Measurements from ENCODE around the gene SLIT1. TPM values are rescaled to one million over a fixed set of nuclear protein-coding genes. Genes with fewer than 3 reads are reported as not detected.

The SLIT1 gene
- total RNA-seq, 2 experiments from 2014 or later, result 0.13 to 1.0 TPM

- no peaks in the 10 kb centered on the region for H3K9me2 ChIP-seq (ENCODE audit: insufficient read depth, low read length)
- intact Hi-C loops (cut with micrococcal nuclease; ENCODE audit: unreplicated experiment), result no loop called here
- ChIA-PET CTCF (ENCODE audit: unreplicated experiment) (no interaction called here), POLR2A (no interaction called here)
- TF ChIP-seq CTCF (conservative IDR thresholded peaks at IDR 0.05; ENCODE audit: low read length) (no peak), EZH2phosphoT487 (IDR thresholded peaks at IDR 0.05; ENCODE audit: borderline replicate concordance, low read depth, low read length) (no peak)
- H3K4me1 ChIP-seq (ENCODE audit: insufficient read depth, low read length, poor library complexity, severe bottlenecking), result no peaks in the 10 kb centered on the region
- no TSS peak for BruUV-seq (replicated peaks)
- H3K79me2 ChIP-seq (ENCODE audit: insufficient read depth, low read depth, low read length), result no peaks in the 10 kb centered on the region
- DNase-seq (ENCODE audit: low spot score), result no peak
- H3K27ac ChIP-seq (ENCODE audit: low read depth, low read length, poor library complexity, severe bottlenecking), result no peak overlapping the region
- no peaks in the 10 kb centered on the region for H3K36me3 ChIP-seq (ENCODE audit: insufficient read depth, low read length)
- no peak overlapping the region for H3K4me2 ChIP-seq (ENCODE audit: low read length)
- H4K20me1 ChIP-seq (ENCODE audit: insufficient read depth, low read length), result no peaks in the 10 kb centered on the region
- no peak overlapping the region for H2AFZ ChIP-seq (ENCODE audit: low read length)
- no peaks in the 10 kb centered on the region for H3K9me3 ChIP-seq (ENCODE audit: low read length)
- no peak overlapping the region for H3K4me3 ChIP-seq (ENCODE audit: low read depth, low read length, poor library complexity, severe bottlenecking)
Observed at GRCh38 chr10:97066877-97067555, 118.7 kb downstream of the SLIT1 start.

GRCh38 chr10:97065686-97066660 lies 119.8 kb downstream of the SLIT1 start:
- Histone ChIP-seq H3K4me3 (ENCODE audit: low read depth, low read length, poor library complexity, severe bottlenecking) (no peak overlapping the region), H4K20me1 (ENCODE audit: insufficient read depth, low read length) (no peaks in the 10 kb centered on the region), H3K36me3 (ENCODE audit: insufficient read depth, low read length) (no peaks in the 10 kb centered on the region), H3K27ac (ENCODE audit: low read depth, low read length, poor library complexity, severe bottlenecking) (no peak overlapping the region), H3K9me2 (ENCODE audit: insufficient read depth, low read length) (no peaks in the 10 kb centered on the region), H3K4me2 (ENCODE audit: low read length) (no peak overlapping the region), H2AFZ (ENCODE audit: low read length) (no peak overlapping the region), H3K9me3 (ENCODE audit: low read length) (no peaks in the 10 kb centered on the region), H3K4me1 (ENCODE audit: insufficient read depth, low read length, poor library complexity, severe bottlenecking) (no peaks in the 10 kb centered on the region), H3K79me2 (ENCODE audit: insufficient read depth, low read depth, low read length) (no peaks in the 10 kb centered on the region)
- TF ChIP-seq EZH2phosphoT487 (IDR thresholded peaks at IDR 0.05; ENCODE audit: borderline replicate concordance, low read depth, low read length) (no peak), CTCF (conservative IDR thresholded peaks at IDR 0.05; ENCODE audit: low read length) (no peak)
- BruUV-seq (replicated peaks), result no TSS peak
- CTCF ChIA-PET (ENCODE audit: unreplicated experiment), result no interaction called here
- no peak for DNase-seq (ENCODE audit: low spot score)
- POLR2A ChIA-PET, result no interaction called here
- intact Hi-C loops (cut with micrococcal nuclease; ENCODE audit: unreplicated experiment), result no loop called here

GRCh38 chr10:97065128-97065527 lies 120.6 kb downstream of the SLIT1 start:
- no peaks in the 10 kb centered on the region for H3K9me3 ChIP-seq (ENCODE audit: low read length)
- intact Hi-C loops (cut with micrococcal nuclease; ENCODE audit: unreplicated experiment), result no loop called here
- ChIA-PET POLR2A (no interaction called here), CTCF (ENCODE audit: unreplicated experiment) (no interaction called here)
- no peaks in the 10 kb centered on the region for H4K20me1 ChIP-seq (ENCODE audit: insufficient read depth, low read length)
- no peak overlapping the region for H3K4me3 ChIP-seq (ENCODE audit: low read depth, low read length, poor library complexity, severe bottlenecking)
- H3K4me1 ChIP-seq (ENCODE audit: insufficient read depth, low read length, poor library complexity, severe bottlenecking), result no peaks in the 10 kb centered on the region
- DNase-seq (ENCODE audit: low spot score), result no peak
- H2AFZ ChIP-seq (ENCODE audit: low read length), result no peak overlapping the region
- no peaks in the 10 kb centered on the region for H3K36me3 ChIP-seq (ENCODE audit: insufficient read depth, low read length)
- H3K79me2 ChIP-seq (ENCODE audit: insufficient read depth, low read depth, low read length), result no peaks in the 10 kb centered on the region
- H3K9me2 ChIP-seq (ENCODE audit: insufficient read depth, low read length), result no peaks in the 10 kb centered on the region
- no peak for TF ChIP-seq EZH2phosphoT487 (IDR thresholded peaks at IDR 0.05; ENCODE audit: borderline replicate concordance, low read depth, low read length)
- TF ChIP-seq CTCF (conservative IDR thresholded peaks at IDR 0.05; ENCODE audit: low read length), result no peak
- H3K27ac ChIP-seq (ENCODE audit: low read depth, low read length, poor library complexity, severe bottlenecking), result no peak overlapping the region
- H3K4me2 ChIP-seq (ENCODE audit: low read length), result no peak overlapping the region
- BruUV-seq (replicated peaks), result no TSS peak
